Head of caudate nucleus (tissue), 42 donors: ENCODE measurements around the gene ESR2.

Source experiments
- DNase-seq, 42 donors: peaks; one replicate each; pipeline versions ENCODE4 v3.0.0 to v3.0.0-alpha.2; 2020 to 2021; ENCODE audit warnings: mixed read lengths in 7 of 42
- intact Hi-C: fragments of 100-400 bp; cut with DNase I; formaldehyde crosslinking; loops from one replicate; pipeline ENCODE4 v1.15.0; 2022

ESR2 gene

DNA sequence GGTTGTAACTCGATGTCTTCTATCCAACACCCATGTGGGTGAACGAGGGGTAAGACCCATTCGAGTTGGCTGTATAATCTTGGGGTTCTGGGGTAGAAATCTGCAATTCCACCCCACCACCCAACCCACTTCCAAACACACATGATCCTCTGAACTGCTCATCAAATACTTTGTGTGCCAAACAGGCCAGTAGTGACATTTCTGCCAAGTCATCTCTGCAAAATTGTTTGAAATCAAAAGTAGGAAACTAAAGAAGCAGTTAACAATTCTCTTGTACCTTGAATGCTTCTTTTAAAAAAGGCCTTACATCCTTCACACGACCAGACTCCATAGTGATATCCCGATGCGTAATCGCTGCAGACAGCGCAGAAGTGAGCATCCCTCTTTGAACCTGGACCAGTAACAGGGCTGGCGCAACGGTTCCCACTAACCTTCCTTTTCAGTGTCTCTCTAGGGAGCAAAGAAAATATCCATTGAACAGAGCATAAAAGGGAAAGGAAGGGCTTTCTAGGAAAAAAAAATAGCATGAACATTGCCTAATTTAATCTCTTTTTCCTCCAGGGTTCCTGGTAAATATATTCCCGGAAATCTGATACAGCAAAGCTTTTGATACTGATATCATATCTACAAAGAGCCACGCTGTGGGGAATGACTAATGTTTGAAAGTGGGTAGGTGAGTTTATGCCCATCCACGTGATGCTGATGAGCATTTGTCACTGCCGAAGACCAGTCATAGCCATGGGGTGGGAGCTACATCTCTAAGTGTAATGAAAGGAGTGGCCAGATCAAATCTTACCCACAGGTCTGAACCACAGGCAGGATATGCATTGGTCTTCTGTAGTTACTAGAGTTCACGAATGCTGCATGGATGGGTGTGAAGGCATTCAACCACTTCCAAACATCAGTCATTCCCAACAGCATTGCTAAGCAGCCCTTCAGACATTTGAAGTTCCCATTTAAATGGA, 14.2 kb downstream of the ESR2 start:
- intact Hi-C loops, result no loop called here
- no peak for DNase-seq

DNA sequence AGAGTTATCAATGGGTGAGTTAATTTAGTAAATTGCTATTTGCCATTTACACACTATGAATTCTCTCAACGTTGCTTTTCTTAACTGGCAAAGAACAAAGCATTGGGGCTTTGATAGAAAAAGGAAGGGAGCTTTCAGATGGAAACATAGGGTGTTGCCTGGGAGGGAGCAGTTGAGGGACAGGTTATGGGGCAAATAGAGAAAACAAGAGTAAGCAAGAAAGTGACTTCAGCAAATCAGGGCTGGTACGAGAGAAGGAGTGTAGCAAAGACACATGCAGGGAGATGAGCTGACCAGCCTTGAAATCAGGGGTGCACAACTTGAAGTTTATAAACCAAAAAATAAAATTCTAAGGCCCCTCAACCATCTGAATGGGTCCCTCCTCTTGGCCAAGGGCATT, 15.7 kb downstream of the ESR2 start:
- DNase-seq, result no peak
- intact Hi-C loops, result no loop called here

GRCh38 chr14:64272019-64272418, 22.2 kb downstream of the ESR2 start:
- no peak for DNase-seq
- intact Hi-C loops, result no loop called here

DNA sequence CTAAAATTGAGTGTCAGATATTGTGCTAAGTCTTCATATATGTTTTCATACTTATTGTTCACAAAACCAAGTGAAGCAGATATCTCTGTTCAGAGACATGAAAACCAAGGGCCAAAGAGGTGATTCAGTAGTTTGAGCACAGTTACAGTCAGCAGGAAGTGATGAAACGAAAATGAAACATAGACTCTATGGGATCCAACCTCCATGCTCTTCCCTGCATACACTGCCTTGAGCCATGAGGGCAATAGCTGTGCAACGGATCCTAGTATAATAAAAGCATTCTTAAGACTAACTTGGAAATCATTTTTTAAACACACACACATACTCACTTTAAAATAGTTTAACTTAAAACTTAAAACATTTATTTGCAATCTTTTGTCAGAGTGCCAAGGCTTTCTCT, 27.9 kb downstream of the ESR2 start:
- intact Hi-C loops, result no loop called here
- DNase-seq, result no peak

DNA sequence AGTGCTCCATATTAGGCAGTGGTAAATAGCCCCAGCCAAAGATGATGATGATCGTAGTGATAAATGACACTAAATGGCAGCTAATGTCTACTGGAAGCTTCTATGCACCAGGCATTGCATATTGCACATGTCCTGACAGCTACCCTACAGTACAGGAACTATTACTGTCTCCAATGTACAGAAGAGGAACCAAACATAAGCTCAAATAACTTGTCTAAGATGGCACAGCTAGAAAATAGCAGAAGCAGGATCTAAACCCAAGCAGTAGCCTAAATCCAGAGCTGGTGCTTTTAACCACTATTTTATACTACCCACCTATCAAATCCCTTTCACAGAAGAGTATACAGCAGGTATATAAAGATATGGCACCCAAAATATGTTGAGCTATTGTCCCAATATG, 28.9 kb downstream of the ESR2 start:
- intact Hi-C loops, result no loop called here
- DNase-seq, result no peak

- intact Hi-C loops, result no loop called here
- no peak for DNase-seq
Observed at GRCh38 chr14:64260418-64260817, 33.8 kb downstream of the ESR2 start.

DNA sequence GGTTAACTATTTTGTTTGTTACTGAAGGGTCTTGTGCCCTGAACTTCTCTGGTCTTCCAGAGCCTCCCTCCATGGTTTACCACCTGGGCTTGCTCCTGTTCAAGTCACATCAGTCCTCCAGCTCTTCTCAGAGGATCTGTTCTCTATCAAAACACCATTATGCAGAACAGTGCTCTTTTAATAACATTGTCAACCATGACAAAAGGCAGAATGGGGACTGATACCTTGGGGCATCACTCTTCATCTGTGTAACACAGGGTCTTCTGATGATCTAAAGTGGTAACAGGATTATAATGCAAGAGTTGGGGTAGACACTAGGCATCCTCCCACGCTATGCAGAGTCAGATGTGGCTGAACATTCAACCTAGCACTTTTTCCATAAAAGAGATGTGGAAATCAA, 38.4 kb downstream of the ESR2 start:
- DNase-seq, result no peak
- intact Hi-C loops, result no loop called here

DNA sequence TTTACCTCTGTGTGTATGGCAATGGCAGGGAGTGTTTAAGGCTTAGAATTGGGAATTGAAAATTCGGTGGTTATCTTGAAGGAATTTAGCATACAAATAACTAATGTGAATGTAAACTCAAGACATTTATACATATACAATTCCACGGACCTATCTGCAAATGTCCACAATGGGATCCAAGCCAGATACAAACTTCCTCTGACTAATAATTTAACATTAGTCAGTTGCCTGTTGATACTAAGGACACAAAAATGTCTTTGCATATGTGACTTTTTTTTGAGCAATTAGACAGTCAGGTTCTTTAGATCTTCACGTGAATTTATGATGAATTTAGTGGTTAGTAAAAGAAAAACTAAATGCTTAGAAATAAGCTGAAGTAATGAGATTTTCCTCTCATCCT, 40.5 kb downstream of the ESR2 start:
- DNase-seq, result no peak
- intact Hi-C loops, result no loop called here

- intact Hi-C loops, result no loop called here
- DNase-seq, result no peak
Observed at GRCh38 chr14:64249363-64249762, 44.8 kb downstream of the ESR2 start.

DNA sequence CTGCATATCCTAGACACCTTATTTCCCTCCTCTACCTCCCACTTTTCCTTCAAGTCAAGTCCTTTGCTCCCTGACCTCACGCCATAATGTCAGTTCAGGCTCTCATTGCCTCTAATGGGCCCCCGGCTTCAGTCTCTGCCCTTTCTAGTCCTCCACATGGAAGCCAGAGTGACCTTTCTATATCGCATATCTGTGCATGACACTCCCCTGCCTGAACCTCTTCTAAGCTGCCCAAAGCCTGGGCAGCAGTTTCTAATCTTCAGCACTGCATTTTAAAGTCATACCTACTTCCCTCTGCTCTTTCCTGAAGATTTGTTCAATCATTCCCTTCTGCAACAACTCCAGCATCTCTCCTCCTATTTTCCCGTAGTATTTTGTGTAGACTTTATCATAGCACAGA, 45.5 kb downstream of the ESR2 start:
- DNase-seq, result no peak

GRCh38 chr14:64247195-64247594, 47.0 kb downstream of the ESR2 start:
- intact Hi-C loops, result no loop called here
- no peak for DNase-seq

More for the DNA sequence above, 45.5 kb downstream of the ESR2 start:
- intact Hi-C loops, result no loop called here

DNA sequence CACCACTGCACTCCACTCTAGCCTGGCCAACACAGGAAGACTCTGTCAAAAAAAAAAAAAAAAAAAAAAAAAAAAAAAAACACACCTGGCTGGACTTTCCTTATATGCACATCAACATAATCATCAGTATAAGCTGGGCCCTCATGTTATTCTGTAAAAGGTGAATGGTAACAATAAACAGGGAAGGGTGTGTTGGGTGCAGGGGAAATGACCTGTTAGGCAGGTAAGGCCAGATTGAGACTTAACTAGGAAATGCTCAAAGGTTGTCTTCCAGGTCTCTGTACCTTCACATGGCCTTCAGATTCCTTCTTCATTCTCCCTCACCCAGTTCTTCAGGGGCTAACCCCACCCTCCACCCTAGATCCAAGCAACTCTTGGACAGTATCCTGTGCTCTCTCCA, 47.5 kb downstream of the ESR2 start:
- no peak for DNase-seq
- intact Hi-C loops, result no loop called here

- DNase-seq, result peak in 1 of 42 donors; percentile 2
- intact Hi-C loops, result no loop called here
Observed at GRCh38 chr14:64245491-64245890, 48.7 kb downstream of the ESR2 start.

DNA sequence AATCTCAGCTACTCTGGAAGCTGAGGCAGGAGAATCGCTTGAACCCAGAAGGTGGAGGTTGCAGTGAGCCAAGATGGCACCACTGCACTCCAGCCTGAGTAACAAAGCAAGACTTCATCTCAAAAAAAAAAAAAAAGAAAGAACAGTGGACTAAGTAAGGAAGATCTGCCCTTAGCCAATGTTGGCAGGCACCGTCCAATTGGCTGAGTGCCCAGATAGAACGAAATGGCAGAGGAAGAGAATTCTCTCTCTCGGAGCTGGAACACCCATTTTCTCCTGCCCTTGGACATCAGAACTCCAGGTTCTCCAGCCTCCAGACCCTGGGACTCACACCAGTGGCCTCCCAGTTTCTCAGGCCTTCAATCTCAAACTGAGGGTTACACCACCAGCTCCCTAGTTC, 49.9 kb downstream of the ESR2 start:
- intact Hi-C loops, result no loop called here
- peak in 6 of 42 donors; percentile 11 to 47 (median 18) for DNase-seq

GRCh38 chr14:64238631-64239030, 55.5 kb downstream of the ESR2 start:
- DNase-seq, result no peak
- intact Hi-C loops, result no loop called here

GRCh38 chr14:64238049-64238448, 56.1 kb downstream of the ESR2 start:
- intact Hi-C loops, result no loop called here

GRCh38 chr14:64235652-64236640, 58.2 kb downstream of the ESR2 start:
- DNase-seq, result no peak
- intact Hi-C loops, result no loop called here

More at GRCh38 chr14:64238049-64238448, 56.1 kb downstream of the ESR2 start:
- no peak for DNase-seq

- DNase-seq, result no peak
- intact Hi-C loops, result no loop called here
Observed at GRCh38 chr14:64234877-64235651, 59.1 kb downstream of the ESR2 start.

GRCh38 chr14:64233531-64234190, 60.5 kb downstream of the ESR2 start:
- no peak for DNase-seq
- intact Hi-C loops, result no loop called here
